ENCODE data around the gene KRT2. TPM values are rescaled to one million over a fixed set of nuclear protein-coding genes. Genes with fewer than 3 reads are reported as not detected.

KRT2 gene
- total and polyA plus RNA-seq, 10 donors, result 0.07 to 0.52 (median 0.34) TPM; not detected in 4

GRCh38 chr12:52648012-52648550 is 3.9 kb downstream of the KRT2 start:
- no peak overlapping the region for H3K4me3 ChIP-seq
- H3K9me3 ChIP-seq, result peaks cover 0 to 8% (median 0%) of the 10 kb centered on the region in 8 donors
- intact Hi-C loops (cut with DNase I; ENCODE audit: low total_unique reads), result no loop called here
- peaks cover 0 to 6% (median 0%) of the 10 kb centered on the region in 7 donors for H3K27me3 ChIP-seq (replicated peaks in 1 of 7)
- H3K4me1 ChIP-seq, result peaks cover 0 to 13% (median 0%) of the 10 kb centered on the region in 6 donors
- TF ChIP-seq POLR2A (IDR thresholded peaks at IDR 0.05), result no peak
- no peak for TF ChIP-seq POLR2AphosphoS5 (IDR thresholded peaks at IDR 0.05)
- TF ChIP-seq CTCF (IDR thresholded peaks at IDR 0.05 in 8 of 11, conservative IDR thresholded peaks at IDR 0.05 in 3 of 11), result no peak
- H3K27ac ChIP-seq, result no peak overlapping the region
- WGBS, 5 donors, result 87 to 96% (median 91%) methylated on average over 8 of the region's 8 CpGs
- no peaks in the 10 kb centered on the region for H3K36me3 ChIP-seq
- no peak for DNase-seq

- no peak overlapping the region for H3K27ac ChIP-seq
- H3K36me3 ChIP-seq, result no peaks in the 10 kb centered on the region
- peaks cover 0 to 6% (median 0%) of the 10 kb centered on the region in 7 donors for H3K27me3 ChIP-seq (replicated peaks in 1 of 7)
- no peak for TF ChIP-seq POLR2A (IDR thresholded peaks at IDR 0.05)
- no peak for TF ChIP-seq POLR2AphosphoS5 (IDR thresholded peaks at IDR 0.05)
- no peak for TF ChIP-seq CTCF (IDR thresholded peaks at IDR 0.05 in 8 of 11, conservative IDR thresholded peaks at IDR 0.05 in 3 of 11)
- intact Hi-C loops (cut with DNase I; ENCODE audit: low total_unique reads), result no loop called here
- no peak for DNase-seq
- 90 to 95% (median 93%) methylated on average over 9 of the region's 9 CpGs for WGBS, 5 donors
- H3K4me3 ChIP-seq, result no peak overlapping the region
- peaks cover 0 to 13% (median 0%) of the 10 kb centered on the region in 6 donors for H3K4me1 ChIP-seq
- peaks cover 0 to 8% (median 0%) of the 10 kb centered on the region in 8 donors for H3K9me3 ChIP-seq
Measured at GRCh38 chr12:52647601-52648000, 4.4 kb downstream of the KRT2 start.

GRCh38 chr12:52646613-52647012 is 5.4 kb downstream of the KRT2 start:
- no peak for TF ChIP-seq POLR2AphosphoS5 (IDR thresholded peaks at IDR 0.05)
- TF ChIP-seq CTCF (IDR thresholded peaks at IDR 0.05 in 8 of 11, conservative IDR thresholded peaks at IDR 0.05 in 3 of 11), result no peak
- DNase-seq, result no peak
- Histone ChIP-seq H3K27me3 (replicated peaks in 1 of 7) (peaks cover 0 to 6% (median 0%) of the 10 kb centered on the region in 7 donors), H3K9me3 (no peaks in the 10 kb centered on the region), H3K4me1 (peaks cover 0 to 13% (median 0%) of the 10 kb centered on the region in 6 donors), H3K4me3 (no peak overlapping the region), H3K36me3 (no peaks in the 10 kb centered on the region), H3K27ac (peak overlapping the region in 4 of 8 donors; percentile 60 to 85 (median 71))
- 85 to 93% (median 91%) methylated on average over 12 of the region's 12 CpGs for WGBS, 5 donors
- intact Hi-C loops (cut with DNase I; ENCODE audit: low total_unique reads), result no loop called here

- peaks cover 0 to 13% (median 0%) of the 10 kb centered on the region in 6 donors for H3K4me1 ChIP-seq
- no peak overlapping the region for H3K4me3 ChIP-seq
- WGBS, 5 donors, result 58 to 77% (median 71%) methylated on average over 4 of the region's 4 CpGs
- no peak for DNase-seq
- H3K27ac ChIP-seq, result peak overlapping the region in 5 of 8 donors; percentile 24 to 85 (median 64)
- peaks cover 0 to 6% (median 0%) of the 10 kb centered on the region in 7 donors for H3K27me3 ChIP-seq (replicated peaks in 1 of 7)
- intact Hi-C loops (cut with DNase I; ENCODE audit: low total_unique reads), result no loop called here
- no peaks in the 10 kb centered on the region for H3K9me3 ChIP-seq
- no peaks in the 10 kb centered on the region for H3K36me3 ChIP-seq
- TF ChIP-seq POLR2AphosphoS5 (IDR thresholded peaks at IDR 0.05) (no peak), POLR2A (IDR thresholded peaks at IDR 0.05) (no peak), CTCF (IDR thresholded peaks at IDR 0.05 in 8 of 11, conservative IDR thresholded peaks at IDR 0.05 in 3 of 11) (no peak)
Measured at GRCh38 chr12:52645982-52646381, 6.0 kb downstream of the KRT2 start.

Data from spleen (tissue), 11 donors.